Measurements from ENCODE around the gene RERE.

Gene RERE

DNA sequence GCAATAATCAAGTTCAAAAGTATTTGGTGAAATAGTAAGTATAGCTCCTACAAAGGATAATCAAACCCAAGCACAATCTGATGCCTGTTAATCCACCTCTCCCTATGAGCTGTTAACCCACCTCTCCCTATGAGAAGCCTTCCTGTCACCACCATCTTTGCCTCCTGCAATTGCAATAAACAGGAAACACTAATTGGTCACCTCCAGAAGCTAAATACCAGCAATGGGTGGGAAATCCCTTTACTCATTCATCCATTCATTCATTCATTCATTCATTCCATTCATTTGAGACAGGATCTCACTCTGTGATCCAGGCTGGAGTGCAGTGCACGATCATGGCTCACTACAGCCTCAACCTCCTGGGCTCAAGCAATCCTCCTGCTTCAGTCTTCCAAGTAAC lies 132.8 kb downstream of the RERE start:
- no peak for DNase-seq

DNA sequence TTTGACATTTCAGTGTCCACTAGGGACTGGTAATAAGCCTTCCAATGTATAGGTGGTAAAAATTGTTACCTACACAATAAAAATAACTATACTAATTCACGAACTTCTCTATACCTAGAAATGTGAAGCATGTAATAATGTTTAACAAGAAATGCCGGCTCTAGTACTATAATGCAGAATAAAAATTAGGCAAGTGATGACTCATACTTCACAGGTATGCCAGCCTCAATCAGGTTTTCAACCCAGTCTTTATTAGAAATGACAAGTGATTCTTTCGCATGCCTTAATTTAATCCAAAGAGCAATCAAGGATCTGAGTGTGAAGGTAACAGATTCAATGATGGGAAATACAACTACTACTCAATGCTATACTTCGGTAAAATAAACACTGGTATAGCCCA lies 134.9 kb downstream of the RERE start:
- DNase-seq = no peak

DNA sequence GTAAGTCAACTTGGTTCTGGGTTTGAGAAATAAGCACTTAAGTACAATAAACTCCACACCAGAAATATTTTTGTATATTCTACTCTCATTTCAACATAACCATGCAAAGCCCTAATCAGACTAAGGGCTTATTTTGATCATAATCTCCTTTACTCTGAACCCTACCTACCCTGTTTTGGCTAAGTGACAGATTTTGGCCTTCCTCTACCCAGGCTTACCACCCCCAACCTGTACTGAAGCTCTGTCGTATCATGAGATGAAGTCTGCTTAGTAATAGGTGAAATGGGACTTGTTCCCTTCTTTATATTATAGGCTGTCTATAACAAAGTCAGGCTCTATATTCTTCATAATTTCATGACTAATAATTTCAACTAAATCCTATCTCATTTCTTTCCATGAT lies 135.5 kb downstream of the RERE start:
- DNase-seq = no peak

DNA sequence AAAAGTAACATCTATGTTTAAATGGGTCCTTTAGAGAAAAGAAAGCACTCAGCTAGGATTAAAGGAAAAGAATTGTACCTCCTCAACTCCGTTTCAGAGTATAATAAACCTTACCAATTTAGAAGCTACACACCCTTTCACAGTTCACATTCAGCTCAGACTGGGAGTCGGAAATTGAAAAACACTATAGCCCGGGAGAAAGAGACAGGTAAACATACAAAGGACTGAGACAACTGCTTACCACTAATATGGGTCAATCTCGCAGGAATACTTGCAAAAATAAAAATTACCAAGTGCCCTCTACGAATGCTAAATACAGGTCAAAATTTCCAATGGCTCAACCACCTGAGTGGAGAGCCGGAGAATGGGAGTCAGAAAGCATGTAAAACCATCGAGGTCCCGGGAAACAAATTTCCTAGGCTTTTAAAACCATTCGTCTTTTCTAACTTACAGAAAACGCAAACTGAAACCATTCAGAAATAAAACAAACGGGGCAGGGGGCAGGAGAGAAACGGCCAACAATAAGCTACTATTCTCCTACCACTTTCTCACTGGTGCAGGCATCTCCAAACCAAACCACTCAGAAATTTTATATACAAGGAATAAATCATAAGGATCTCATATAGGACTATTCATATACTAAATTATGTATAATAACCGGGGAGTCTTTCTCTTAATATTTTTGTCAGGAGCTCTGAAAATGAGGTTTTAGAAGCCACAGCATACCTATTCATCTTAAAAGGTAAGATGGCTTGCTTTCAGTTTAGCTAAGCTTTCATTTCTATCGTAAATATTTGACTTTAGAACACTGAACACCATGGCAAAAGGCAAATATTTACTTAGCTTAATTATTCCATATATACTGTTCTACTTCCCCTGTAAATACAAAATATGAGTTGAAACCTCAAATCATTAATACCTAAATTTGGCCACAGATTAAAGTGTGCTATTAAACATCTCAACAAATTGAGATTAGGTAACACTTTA lies 136.5 kb downstream of the RERE start:
- DNase-seq = no peak

DNA sequence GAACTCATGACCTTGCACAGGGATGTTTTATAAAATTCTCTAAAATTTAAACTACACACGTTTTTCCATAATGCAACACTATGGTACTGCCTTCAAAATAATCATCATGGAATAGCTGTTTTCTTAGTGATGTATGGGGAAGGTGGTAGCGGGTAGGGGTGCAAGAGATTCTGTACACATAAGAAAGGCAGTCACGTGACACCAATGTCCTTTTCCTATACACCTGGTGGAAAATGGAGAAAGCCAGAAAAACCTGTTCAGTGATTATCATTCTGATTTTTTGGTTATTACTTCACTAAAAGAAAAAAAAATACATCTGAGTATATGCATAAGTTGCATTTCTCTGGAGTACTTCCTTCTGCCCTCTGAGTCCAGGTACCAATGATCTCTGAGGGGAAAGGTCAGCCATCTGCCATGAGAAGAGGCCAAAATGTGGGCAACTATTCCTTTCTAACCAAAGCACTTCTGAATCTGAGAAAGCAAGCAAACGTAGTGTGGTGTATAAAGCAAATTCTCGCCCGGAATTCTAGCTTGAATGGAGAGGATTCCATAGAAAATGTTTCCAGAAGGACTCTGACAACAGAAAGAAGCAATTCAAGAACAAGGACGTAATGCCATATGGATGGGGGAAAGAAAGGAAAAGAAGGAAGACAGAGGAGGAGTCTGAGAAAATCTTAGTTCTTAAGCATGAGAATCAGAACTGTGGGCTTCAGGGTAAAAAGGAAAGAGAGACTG lies 137.3 kb downstream of the RERE start:
- no peak for DNase-seq

DNA sequence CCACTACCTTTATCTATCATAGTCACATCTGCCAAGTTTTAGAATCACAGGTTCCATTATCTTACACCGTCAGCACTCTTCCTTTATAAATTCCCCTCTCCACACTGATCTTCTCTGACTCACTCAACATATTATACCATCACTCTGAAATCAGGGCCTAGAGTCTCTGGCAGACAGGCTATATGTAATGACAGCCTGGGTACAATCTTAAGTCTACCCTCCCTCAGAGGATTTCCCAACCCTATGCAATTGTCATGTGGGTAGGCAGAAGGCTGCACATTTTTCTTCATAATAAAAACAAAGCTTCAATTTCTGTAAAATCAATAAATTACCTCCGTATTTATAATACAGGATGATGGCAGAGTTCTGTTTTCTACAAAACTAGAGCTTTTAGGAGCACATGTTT lies 138.0 kb downstream of the RERE start:
- no peak for DNase-seq

DNA sequence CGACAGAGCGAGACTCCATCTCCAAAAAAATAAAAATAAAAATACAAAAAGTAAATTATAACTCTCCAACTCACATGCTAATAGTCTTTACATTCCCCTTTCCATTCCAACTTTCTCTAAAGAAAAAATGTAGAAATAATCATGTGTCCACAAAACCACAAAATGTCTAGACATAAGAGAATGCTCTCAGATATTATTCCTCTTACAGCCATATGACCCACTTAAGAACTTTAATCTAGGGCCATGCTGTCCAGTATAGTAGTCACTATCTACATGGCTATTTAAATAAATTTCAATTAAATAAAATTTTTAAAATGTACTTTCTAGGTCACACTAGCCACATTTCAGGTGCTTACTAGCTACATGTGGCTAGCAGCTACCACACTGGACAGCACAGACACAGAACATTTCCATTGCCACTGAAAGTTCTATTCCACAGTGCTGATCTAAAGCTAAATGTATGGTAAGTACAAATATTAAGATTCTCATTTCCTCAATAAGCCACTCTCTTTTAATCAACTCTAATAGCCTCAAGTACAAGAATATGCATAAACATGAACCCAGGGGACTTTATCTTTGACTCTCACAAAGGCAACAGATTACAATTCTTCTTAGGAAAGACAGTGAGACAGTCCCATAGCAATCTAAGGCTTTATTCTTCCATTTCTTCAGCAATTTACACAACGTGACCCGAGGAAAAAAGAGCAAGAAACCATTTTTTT lies 138.6 kb downstream of the RERE start:
- no peak for DNase-seq

DNA sequence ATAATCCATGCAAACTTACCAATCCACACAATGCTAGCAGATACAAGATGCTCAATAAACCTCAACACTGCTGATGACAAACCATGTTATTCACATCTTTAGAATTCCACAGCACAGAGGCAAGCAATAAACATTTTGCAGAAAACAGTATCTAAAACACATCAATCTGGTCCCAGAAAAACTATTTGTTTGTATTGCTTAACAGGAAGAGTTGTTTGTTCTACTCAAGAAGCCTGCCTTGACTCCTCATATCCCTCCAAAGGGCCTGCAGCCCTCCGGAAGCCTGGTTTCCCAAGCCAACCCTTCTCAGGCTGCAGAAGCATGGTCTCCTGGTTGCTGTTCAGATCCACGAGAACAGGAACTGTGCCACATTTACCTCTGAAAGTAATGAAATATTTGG lies 139.7 kb downstream of the RERE start:
- no peak for DNase-seq

DNA sequence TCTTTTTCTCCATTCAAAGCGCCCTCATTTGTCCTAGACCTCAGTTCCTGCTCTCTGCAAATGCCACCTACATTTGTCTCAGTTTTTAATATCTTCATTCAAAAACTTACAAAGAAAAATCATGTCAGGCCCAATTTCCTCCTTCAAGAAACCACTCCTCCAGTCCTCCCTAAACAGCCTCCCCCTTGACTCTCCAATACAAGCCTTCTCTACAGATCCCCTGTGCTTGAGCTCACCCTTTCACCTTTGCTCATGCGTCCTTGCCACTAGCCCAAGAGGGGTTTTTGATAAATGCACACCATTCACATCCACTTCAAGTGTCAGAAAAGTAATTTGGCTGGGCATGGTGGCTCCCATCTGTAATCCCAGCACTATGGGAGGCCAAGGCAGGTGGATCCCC lies 140.6 kb downstream of the RERE start:
- no peak for DNase-seq

DNA sequence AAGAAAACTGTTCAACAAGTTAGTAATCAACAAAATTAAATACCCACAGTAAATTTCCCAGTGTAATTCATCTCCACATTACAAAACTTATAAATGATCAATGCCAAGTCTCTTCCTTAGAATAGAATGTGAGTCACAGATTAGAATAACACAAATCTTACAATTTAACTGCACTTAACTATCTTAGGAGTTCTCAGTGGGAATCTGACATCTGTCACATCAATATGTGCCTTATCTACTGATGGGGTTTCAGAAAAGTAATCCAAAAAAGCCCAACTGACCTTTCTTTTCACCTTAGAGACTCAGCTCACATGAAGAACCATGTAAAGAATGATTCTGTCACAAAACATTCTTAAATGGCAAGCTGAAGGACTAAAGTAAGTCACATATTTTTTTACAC lies 141.4 kb downstream of the RERE start:
- no peak for DNase-seq

DNA sequence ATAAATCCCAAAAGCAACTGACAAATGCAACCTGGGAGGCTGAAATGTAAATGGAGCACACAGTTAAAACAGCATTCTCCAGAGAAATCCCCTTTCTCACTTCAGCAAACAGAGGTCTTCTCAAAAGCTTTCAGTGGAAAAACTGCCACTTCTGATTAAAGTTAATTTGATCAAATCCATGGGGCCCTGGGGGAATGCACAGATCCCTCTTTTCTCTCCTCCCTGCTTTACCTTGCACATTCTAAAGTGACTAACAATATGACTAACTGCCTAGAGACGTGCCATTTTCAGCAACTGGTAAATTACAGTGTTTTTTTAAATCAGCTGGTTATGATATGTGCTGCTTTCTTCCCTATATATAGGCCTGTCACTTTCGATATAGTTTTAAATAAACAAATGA lies 142.5 kb downstream of the RERE start:
- DNase-seq = no peak

DNA sequence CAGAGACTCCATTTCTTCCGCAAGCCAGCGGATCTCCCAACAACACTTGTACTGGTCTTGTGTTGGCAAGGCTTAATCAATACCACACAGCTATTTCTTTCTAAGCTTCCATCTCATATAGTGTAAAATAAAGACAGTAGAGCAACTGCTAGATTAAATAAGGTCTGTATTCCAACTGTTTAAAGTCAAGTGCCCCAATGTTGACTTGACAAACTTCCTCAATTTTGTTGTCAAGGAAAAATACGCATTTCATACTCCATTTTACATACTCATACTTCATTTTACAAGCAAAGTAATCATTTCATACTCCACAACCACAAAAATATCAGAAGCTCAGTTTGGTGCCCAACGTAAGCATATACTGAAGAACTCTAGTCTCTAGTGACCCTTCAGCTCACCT lies 143.0 kb downstream of the RERE start:
- DNase-seq = no peak

DNA sequence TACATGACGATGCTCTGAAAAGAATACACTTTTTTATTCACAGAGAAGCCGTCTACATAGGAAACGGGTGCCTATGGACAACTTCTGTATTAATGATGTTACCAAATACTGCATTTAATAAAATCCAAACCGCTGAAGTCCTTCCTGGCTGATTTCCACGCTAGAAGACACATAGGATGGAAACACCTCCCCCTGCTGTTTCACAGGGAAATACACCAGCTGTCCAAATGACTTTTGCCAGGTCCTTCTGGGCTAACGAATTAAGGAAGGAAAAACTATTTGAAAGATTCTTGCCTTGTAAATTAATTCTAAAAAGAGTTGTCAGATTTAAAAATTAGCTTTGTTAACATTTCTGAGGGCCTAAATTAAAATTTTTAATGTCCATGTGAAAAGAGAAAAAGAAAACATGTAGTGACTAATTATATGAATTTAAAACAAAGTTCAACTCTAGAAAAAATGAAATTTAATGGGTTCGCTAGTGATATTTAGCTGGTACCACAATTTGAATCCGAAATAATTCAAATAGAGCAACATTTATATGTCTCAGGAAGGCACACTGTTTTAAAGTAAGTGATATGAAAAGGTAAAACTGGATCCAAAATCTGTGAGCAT lies 146.0 kb downstream of the RERE start:
- peak; percentile 60 for DNase-seq

DNA sequence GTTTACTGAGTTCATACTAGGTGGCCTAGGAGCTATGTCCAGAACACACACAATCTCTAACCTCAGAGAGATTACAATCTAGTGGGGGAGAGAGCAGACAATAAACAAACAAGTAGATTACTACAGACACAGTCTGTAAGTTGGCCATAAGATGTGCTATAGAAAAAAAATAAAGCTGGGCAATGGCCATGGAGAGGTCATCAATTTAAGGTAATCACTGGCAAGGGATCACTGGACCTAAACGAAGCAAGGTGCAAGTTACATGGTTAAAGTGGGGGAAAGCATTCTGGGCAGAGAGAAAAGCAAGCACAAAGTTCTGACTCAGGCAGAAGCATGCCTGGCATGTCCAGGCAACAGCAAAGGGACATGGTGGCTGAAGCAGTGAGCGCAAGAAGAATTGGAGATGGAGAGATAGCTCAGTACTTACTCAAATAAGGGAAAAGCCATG lies 147.0 kb downstream of the RERE start:
- no peak for DNase-seq

DNA sequence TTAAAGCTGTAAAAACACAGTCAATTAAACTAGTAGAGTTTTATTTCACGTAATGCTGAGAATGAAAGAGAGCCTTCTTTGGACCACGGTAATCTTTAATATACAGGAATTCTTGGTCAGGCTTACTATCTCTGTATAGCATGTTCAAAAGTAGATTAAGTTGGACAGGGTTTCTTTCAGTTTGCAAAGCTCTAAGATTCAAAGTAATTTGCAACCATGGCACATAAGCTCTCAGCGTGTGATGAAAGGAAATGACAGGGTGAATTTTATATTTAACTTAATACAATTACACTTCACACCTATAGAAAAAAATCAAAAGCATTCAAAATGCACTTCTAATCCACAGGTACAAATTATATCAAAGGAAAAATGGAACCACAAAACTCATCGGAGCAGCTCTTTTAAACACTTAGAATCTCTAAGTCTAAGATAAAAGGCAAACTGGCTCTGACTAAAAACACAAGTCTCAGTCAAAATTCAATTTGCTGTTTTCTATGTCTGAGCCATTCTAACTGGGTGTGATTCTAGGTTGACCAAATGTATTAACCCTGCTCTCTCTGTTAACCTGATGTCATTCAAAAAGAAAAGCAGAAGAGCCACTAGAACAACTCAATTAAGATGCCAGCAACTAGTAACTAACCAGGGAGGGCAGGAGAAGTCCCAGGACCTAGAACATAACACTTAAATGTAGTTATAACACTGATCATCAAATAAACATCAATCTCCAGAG lies 147.7 kb downstream of the RERE start:
- DNase-seq = no peak

DNA sequence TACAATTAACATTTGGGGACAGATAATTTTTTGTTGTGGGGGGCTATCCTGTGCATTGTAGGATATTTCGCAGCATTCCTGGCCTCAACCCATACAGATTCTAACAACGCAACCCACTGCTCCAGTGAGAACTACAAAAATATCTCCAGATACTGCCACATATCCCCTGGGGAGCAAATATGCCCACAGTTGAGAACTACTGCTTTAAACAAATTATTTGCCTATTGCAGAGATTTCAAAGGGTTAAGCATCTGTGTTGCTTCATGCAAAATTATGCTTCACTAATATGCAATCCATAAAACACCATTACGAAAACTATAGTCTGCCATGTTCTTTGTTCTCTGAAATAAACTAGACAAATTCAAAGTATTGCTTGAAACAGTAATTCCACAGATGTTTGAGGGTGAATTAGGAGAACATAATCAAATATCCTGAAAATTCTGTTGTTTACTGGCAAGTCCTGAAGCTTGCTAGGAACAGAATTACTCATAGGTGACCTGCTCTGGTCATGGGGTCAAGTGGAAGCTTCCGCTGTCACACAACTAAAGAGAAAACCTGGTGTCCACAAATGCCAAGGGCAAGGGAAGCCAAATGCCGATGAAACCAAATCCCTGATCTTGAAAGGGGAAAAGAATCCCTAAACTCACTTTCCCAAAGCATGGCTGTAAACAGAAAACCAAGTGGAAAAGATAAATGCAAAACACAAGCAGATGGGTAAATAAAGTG lies 149.4 kb downstream of the RERE start:
- no peak for DNase-seq

DNA sequence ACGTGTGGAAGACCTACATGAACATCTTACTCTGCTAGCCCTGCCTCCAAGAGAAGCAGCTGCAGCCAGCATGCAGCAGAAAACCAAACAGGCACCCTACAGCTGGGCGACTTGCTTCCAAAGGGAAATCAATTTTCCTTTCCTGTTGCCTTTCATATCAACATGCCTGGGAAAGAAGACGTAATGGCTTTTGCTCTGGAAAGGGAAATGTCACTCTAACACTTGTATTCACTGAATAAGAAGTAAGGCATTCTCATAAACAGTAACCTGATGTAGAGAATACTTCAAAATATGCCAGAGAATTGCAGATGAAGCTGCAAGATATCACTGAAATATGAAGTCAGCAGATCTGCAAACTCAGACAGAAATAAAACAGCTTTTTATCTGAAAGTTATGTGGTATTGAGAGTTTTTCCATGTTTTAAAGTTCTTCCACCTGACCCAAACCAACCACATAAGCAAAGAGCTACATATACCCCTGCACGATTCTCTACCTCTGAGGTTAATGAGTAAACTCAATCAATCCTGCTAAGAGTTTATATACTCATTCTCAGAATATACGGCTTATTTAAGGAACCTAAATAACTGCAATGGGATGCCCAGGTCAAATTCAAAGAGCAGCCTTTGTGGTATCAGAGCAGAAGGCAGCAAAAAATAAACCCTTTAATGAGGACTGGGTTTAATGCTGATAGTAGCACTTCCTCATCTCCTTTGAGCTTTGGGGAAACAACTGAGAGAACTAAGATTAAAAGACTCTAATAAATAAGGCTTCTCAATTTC lies 150.9 kb downstream of the RERE start:
- no peak for DNase-seq

DNA sequence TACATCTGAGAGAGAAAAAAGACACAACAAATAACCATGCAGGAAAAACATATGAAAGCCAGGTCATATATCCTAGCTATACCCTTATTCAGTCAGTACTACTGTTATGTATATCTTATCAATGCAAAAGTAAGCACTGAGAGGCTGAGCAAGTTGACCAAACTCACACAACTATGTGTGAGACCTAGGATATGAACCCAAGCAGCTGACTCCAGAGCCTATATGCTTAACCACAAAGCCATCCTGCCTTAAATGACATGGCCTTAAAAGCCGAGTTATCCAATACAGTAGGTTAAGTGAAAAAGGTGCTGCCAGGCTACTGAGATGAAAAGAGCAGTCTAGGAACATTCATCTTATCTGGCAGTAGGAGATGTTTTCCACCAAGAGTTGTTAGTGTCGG lies 151.6 kb downstream of the RERE start:
- DNase-seq = no peak

DNA sequence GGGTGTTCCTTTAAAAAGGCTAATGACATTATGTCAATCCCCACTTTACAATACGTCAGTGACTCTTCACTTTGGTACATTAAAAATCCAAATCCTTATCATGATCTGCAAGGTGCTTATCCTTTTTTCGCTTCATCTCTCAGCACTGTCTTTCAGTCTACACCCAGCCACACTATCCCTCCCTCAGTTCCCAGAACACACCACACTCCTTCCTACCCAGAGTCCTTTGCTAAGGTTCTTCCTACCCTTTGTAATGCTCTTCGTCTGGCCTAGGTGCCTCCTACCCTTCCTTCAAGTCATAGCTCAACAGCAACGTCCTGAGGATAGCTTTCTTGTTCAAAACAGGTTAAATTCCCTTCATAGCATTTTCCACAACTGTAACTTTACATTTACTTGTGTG lies 152.6 kb downstream of the RERE start:
- DNase-seq = no peak

DNA sequence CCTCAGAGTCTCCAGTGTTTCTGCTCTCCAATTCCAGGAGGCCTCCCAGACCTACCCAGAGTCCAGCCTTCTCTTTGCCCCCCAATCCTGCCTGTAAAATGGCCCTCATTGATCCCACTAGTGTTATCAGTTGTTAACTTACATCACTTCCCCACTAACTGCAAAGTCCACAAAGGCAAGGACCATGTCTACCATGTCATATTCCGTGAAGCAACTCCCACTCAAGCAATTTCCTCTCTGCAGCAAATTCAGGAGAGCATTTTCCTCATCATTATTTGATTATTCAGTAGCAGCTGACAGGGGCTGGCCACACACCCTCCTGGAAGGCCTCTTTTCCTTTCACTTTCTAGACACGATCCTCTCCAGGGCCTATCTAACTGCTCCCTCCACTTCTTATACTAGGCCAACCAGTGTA lies 153.5 kb downstream of the RERE start:
- no peak for DNase-seq
